Right atrium auricular region (tissue), 2 donors: ENCODE data around the gene MCC. TPM values are rescaled to one million over a fixed set of nuclear protein-coding genes. Genes with fewer than 3 reads are reported as not detected.
"Not testable (repeated sequence)": the region's sequence is repeated elsewhere in the genome, so short reads cannot be mapped to it uniquely, and the experiment has no call there.

Experiments
- DNase-seq: peaks from one replicate; pipeline ENCODE4 v3.0.0-alpha.2; 2019; ENCODE audit warnings: low spot score
- H3K27ac ChIP-seq, 2 donors: fragments of 200-600 bp; sonication (generic); 1 replicate in 1 of 2; 2 replicates in 1 of 2; pipeline ENCODE4 v1.5.1; 2016 to 2019
- H3K27me3 ChIP-seq, 2 donors: fragments of 200-600 bp; sonication (generic); one replicate each; pipeline versions ENCODE4 v1.5.1 to v1.6.0; 2017 to 2019
- H3K36me3 ChIP-seq: fragments of 200-600 bp; sonication (generic); one replicate; pipeline ENCODE4 v1.5.1; 2016
- H3K4me1 ChIP-seq, 2 donors: fragments of 200-600 bp; sonication (generic); one replicate each; pipeline versions ENCODE4 v1.5.1 to v1.6.0; 2017 to 2019
- H3K4me3 ChIP-seq, 2 donors: fragments of 200-600 bp; sonication (generic); 1 replicate in 1 of 2; 2 replicates in 1 of 2; pipeline ENCODE4 v1.5.1; 2017 to 2019; ENCODE audit warnings: mild to moderate bottlenecking in 1 of 2, moderate library complexity in 1 of 2
- H3K9me3 ChIP-seq, 2 donors: fragments of 200-600 bp; sonication (generic); one replicate each; pipeline ENCODE4 v1.5.1; 2019
- total RNA-seq, 2 donors: library from RNA; depleted of rRNA; stranded (reverse); fragments of >200 nt; gene quantifications; one replicate each; pipeline ENCODE4 v1.1.0, GENCODE V29; 2016
- TF ChIP-seq, protein P1 (sequence below), 2 donors: fragments of 200-600 bp; sonication (generic); IDR thresholded peaks; one replicate each; pipeline ENCODE4 v1.5.1; 2019; ENCODE audit warnings: antibody characterized with exemption in 2 of 2

The MCC gene
- total RNA-seq, 2 donors from 2014 or later, result 28.8 to 31.7 TPM

GRCh38 chr5:113478691-113479090, 9.6 kb downstream of the MCC start:
- no peaks in the 10 kb centered on the region for H3K9me3 ChIP-seq
- no peak overlapping the region for H3K4me3 ChIP-seq
- no peaks in the 10 kb centered on the region for H3K36me3 ChIP-seq
- no peak for DNase-seq
- TF ChIP-seq, protein P1, sequence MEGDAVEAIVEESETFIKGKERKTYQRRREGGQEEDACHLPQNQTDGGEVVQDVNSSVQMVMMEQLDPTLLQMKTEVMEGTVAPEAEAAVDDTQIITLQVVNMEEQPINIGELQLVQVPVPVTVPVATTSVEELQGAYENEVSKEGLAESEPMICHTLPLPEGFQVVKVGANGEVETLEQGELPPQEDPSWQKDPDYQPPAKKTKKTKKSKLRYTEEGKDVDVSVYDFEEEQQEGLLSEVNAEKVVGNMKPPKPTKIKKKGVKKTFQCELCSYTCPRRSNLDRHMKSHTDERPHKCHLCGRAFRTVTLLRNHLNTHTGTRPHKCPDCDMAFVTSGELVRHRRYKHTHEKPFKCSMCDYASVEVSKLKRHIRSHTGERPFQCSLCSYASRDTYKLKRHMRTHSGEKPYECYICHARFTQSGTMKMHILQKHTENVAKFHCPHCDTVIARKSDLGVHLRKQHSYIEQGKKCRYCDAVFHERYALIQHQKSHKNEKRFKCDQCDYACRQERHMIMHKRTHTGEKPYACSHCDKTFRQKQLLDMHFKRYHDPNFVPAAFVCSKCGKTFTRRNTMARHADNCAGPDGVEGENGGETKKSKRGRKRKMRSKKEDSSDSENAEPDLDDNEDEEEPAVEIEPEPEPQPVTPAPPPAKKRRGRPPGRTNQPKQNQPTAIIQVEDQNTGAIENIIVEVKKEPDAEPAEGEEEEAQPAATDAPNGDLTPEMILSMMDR (IDR thresholded peaks at IDR 0.05), result no peak
- H3K27me3 ChIP-seq, result no peaks in the 10 kb centered on the region
- no peak overlapping the region for H3K27ac ChIP-seq
- H3K4me1 ChIP-seq, result peaks cover 0 to 7% of the 10 kb centered on the region in 2 donors

- no peaks in the 10 kb centered on the region for H3K27me3 ChIP-seq
- H3K27ac ChIP-seq, result no peak overlapping the region
- peaks cover 0 to 7% of the 10 kb centered on the region in 2 donors for H3K4me1 ChIP-seq
- TF ChIP-seq, protein P1 (IDR thresholded peaks at IDR 0.05), result no peak
- no peaks in the 10 kb centered on the region for H3K9me3 ChIP-seq
- no peak for DNase-seq
- no peaks in the 10 kb centered on the region for H3K36me3 ChIP-seq
- H3K4me3 ChIP-seq, result no peak overlapping the region
Measured at GRCh38 chr5:113474100-113474728, 14.0 kb downstream of the MCC start.

DNA sequence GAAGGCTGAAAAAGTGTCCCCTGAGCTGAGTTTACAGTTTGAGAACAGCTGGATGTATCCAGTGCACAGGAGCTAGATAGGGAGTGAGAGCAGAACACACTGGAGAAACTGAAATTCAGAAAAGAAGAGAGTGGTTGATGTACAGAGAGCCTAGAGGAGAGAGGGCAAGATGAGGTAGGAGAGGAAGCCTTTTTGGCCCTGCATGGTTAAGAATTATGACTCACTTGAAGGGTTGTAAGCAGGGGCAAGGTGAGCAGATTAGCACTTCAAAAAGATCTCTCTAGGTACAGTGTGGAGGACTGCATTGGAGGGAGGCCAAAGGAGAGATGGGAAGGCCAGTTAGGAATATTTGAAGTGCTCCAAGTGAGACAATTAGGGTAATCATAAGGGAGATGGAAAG, 25.2 kb downstream of the MCC start:
- Histone ChIP-seq H3K4me3 (no peak overlapping the region), H3K9me3 (no peaks in the 10 kb centered on the region), H3K4me1 (no peaks in the 10 kb centered on the region), H3K36me3 (no peaks in the 10 kb centered on the region), H3K27ac (no peak overlapping the region), H3K27me3 (no peaks in the 10 kb centered on the region)
- DNase-seq, result no peak
- TF ChIP-seq, protein P1 (IDR thresholded peaks at IDR 0.05), result no peak

DNA sequence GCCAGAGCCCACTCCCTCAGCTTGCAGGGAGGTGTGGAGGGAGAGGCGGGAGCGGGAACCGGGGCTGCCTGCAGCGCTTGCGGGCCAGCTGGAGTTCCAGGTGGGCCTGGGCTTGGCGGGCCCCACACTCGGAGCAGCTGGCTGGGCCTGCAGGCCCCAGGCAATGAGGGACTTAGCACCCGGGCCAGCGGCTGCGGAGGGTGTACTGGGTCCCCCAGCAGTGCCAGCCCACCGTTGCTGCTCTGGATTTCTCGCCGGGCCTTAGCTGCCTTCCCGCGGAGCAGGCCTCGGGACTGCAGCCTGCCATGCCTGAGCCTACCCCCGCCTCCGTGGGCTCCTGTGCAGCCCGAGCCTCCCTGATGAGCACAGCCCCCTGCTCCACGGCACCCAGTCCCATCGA, 31.1 kb downstream of the MCC start:
- H3K9me3 ChIP-seq, DNase-seq, H3K36me3 ChIP-seq, H3K4me3 ChIP-seq, H3K4me1 ChIP-seq, H3K27ac ChIP-seq, H3K27me3 ChIP-seq: not testable (repeated sequence)

DNA sequence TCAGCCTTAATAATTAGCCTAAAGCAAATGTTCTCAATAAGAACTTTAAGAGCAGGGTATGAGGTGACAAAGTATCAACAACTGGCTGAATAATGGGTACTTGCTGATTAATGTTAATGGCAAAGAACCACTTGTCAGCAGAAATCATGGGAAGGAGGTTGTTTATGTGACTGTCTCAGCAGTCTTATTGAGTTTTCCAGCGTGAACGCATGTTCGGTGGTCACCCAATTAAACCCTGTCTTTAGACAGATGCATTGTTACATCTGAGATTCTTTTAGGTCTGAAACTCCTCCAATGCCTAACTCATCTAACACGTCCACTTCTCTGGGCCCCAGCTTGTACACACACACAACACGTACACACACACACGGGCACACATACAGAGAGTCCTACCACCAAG, 35.3 kb downstream of the MCC start:
- H3K4me3 ChIP-seq, result no peak overlapping the region
- no peaks in the 10 kb centered on the region for H3K4me1 ChIP-seq
- no peaks in the 10 kb centered on the region for H3K27me3 ChIP-seq
- no peaks in the 10 kb centered on the region for H3K36me3 ChIP-seq
- TF ChIP-seq, protein P1 (IDR thresholded peaks at IDR 0.05), result no peak
- no peak for DNase-seq
- H3K9me3 ChIP-seq, result no peaks in the 10 kb centered on the region
- no peak overlapping the region for H3K27ac ChIP-seq

DNA sequence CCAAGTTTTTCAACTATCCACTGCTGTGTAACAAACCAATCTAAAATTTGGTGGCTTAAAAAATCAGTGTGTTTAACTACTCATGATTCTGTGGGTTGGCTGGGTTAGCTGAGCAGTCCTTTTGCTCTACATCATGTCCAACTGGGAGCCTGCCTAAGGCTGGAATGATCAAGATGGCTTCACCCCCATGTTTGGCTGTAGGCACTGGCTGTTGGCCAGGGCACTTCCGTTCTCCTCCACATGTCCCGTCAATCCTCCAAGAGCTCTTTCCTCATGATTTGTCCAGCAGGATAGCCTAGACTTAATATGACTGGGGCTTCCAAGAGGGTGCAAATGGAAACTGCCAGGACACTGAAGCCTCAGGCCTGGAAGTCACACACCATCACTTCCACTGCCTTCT, 36.5 kb downstream of the MCC start:
- TF ChIP-seq, protein P1 (IDR thresholded peaks at IDR 0.05), result no peak
- DNase-seq, result no peak
- H3K9me3 ChIP-seq, result no peaks in the 10 kb centered on the region
- H3K36me3 ChIP-seq, result no peaks in the 10 kb centered on the region
- no peaks in the 10 kb centered on the region for H3K4me1 ChIP-seq
- no peak overlapping the region for H3K4me3 ChIP-seq
- H3K27me3 ChIP-seq, result no peaks in the 10 kb centered on the region
- no peak overlapping the region for H3K27ac ChIP-seq
